Subcutaneous adipose tissue (tissue), 4 donors: ENCODE data around the gene TGFBR1. TPM values are rescaled to one million over a fixed set of nuclear protein-coding genes. Genes with fewer than 3 reads are reported as not detected.

Experiments
- total RNA-seq, 4 donors: library from RNA; depleted of rRNA; stranded (reverse); fragments of >200 nt; gene quantifications; one replicate each; pipeline ENCODE4 v1.1.0, GENCODE V29; 2016
- TF ChIP-seq, protein P1 (sequence below): fragments of 450-650 bp; IDR thresholded peaks from one replicate; pipeline ENCODE4 v1.5.1; 2016; ENCODE audit warnings: low read depth, mild to moderate bottlenecking, control low read depth, antibody characterized with exemption, moderate library complexity

Gene TGFBR1
- total RNA-seq, 4 donors from 2014 or later, result 32.0 to 50.7 (median 36.7) TPM

DNA sequence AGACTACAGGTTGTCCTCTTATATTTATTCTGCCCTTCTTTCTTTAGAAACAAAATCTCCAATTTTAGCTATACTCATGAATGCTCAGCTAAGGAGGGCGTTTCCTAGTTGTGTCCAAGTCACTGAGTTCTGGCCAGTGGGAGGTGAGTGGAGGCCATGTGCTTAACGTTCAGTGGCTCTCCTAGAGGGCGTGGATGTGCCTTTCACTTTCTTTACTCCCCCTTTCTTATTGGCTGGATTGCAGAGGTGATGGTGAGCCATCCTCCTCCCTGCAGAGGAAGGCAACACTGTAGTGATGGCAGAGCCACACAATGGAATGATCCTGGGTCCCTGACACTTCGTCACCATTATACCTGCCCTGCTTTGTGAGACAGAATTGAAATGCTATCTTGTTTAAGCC is 62.2 kb downstream of the TGFBR1 start:
- TF ChIP-seq, protein P1, sequence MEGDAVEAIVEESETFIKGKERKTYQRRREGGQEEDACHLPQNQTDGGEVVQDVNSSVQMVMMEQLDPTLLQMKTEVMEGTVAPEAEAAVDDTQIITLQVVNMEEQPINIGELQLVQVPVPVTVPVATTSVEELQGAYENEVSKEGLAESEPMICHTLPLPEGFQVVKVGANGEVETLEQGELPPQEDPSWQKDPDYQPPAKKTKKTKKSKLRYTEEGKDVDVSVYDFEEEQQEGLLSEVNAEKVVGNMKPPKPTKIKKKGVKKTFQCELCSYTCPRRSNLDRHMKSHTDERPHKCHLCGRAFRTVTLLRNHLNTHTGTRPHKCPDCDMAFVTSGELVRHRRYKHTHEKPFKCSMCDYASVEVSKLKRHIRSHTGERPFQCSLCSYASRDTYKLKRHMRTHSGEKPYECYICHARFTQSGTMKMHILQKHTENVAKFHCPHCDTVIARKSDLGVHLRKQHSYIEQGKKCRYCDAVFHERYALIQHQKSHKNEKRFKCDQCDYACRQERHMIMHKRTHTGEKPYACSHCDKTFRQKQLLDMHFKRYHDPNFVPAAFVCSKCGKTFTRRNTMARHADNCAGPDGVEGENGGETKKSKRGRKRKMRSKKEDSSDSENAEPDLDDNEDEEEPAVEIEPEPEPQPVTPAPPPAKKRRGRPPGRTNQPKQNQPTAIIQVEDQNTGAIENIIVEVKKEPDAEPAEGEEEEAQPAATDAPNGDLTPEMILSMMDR, result no peak

DNA sequence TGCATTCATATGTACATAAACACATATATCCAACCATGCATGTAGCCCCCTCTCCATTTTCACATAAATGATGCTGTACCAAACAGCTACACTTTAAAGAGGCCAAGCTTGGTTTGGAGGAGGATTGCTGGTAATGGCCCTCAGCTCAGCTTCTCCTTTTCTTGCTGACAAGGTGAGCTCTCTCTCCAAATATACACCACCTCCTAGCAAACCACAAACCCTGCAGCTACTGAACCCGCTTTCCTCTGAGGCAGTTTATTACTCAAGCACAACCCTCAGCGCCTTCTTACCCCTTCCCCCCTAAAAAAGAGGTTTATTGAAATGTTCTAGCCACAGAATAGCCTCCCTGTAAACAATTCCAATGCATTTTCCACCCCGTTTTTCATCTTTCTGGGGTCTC is 62.8 kb downstream of the TGFBR1 start:
- TF ChIP-seq, protein P1, result no peak

DNA sequence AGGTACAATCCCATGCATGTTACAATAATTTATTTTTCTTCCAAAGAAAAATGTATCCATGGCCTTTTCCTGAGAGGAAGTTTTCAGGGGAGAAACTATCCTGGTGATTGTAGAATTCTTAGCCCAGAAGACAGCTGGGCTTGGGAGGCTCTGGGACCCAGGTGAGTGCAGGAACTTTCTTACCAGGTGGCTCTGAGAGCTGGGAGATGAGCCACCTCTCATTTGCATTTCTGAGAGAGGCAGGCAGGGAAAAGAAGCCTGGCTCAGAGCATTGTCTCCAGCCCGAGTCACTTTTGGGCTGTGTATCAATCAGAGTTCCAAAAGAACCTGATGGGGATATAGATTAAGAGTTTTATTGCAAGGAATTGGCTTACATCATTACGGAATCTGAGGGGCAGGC is 64.2 kb downstream of the TGFBR1 start:
- TF ChIP-seq, protein P1, result no peak

DNA sequence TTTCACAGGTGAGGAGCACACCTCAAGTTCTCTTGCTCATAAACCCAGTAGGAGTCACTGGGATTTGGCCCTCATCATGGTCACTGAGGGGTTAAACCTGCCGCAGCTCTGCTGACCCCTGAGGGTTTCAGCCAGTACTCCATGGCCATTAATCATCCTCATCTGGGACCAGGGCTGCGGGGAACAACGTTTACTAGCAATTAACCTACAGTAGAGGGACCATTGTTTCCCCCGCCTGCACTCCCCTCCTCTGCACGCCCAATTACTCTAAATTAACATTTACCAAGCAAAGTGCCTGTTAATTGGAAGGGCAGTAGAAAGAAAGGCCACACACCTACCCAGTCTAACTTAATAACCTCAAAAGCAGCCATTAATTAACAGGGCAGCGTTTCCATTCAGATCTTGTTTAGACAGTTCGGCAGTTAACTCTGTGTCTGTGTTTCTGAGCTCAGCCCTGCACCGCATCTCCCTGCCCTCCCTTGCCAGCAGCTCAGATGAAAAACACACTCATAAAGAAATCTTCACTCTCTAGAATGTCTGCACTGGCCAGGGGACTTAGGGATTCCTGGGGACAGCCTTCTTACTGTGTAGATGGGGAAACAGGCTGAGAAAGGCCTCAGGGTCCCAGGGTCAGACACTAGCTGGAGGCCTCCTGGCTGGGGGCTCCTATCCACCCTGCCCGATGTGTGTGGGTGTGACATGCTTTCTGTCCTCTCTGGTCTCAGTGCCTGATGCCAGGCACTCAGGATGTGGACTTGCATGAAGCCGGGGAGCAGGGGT is 65.3 kb downstream of the TGFBR1 start:
- TF ChIP-seq, protein P1, result no peak

DNA sequence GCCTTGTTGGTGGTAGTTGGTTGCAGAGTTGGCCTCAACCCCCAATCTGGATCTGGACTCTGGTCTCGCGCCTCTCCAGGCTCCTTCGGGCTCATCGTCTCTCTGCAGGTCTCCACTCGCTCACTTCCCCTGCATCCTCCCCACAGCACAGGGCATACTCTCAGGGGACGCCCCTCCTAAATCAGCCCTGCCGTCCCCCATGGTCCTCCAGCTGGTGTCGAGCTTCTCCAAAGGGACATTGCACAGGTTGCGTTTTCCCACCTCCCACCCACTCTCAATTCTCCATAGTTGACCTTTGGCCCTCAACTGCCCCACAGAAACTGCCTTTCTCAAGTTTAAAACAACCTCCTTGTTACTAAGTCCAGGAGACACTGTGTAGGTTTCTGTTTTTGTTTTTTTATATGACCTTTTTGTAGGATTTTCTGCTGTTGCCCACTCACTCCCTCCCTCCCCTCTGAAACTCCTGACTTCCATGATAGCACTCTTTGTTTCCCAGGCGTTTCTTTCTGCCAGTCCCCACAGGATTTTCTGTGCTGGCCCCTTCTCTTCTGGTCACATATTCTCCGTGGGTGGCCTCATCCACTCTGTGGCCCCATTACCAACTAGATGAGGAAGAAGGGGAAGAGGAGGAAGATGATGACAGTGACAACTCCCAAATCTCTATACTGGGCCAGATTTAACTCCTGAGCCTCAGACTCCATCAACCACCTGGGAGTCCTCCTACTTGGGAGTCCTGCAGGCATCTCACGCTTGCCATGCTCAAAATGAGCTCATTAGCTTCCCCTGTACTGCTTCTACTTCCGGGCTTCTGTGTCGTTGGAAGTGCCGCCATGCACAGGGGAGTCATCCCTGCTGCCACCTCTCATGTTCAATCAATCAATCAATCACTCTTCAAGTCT is 66.6 kb downstream of the TGFBR1 start:
- TF ChIP-seq, protein P1, result no peak

DNA sequence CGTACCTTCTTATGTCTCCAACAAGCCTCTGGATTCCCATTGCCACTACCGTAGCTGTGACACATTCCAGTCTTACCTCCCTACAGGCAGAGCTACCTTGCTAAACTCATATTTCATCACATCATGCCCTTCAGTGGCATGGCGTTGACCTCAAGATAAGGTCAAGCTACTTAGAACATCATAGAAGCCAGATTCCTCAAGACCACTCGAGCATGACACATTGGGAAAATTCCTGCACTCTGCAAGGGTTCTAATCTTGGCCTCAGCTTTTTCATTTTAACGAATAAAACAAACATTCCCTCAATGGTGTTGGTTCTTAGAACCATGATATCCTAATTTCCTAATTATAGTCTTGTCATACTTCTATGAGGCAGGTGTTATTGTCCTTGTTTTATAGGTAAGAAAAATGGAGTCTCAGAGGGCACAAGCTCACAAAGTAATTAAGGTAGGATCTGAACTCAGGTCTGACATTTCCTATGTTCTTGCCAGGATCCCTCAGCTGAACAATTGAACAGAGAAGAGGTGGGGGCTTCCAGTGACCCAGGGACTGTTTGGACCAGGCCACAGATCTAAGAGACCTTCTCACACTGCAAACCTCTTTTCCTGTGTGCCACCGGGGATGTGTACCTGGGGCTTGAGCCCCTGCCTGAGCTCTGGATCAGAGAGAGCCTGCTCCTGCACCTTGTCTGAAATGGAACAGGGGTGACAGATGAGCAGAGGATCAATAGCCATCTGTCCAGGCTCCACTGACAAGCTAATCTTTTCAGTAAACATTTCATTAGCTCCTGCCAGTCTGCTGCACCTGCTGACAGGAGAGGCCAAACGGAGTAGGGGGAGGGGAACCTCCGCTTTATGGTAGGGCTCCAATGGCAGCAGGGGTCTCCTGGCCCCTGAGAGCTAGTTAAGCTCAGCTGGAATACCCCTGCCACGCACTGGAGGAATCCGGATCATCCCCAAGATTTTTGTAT is 67.5 kb downstream of the TGFBR1 start:
- TF ChIP-seq, protein P1, result no peak
